Measurements from ENCODE around the gene COX14.
"Not testable (repeated sequence)": the region's sequence is repeated elsewhere in the genome, so short reads cannot be mapped to it uniquely, and the experiment has no call there.

Gene COX14

GRCh38 chr12:50111693-50112455 lies at the start of gene COX14:
Gene COX14, plus strand, starts transcription at chr12:50112236. Its CDS starts 7,808 bp downstream, at chr12:50120044.
- DNase-seq (ENCODE audit: low read depth in 2 of 2), result peak; percentile 96 to 99

GRCh38 chr12:50062728-50063460 lies 49.1 kb upstream of the COX14 start:
- no peak for DNase-seq (ENCODE audit: low read depth in 2 of 2)

GRCh38 chr12:50065726-50066310 lies 46.2 kb upstream of the COX14 start:
- DNase-seq (ENCODE audit: low read depth in 2 of 2), result no peak

GRCh38 chr12:50066402-50066801 lies 45.6 kb upstream of the COX14 start:
- no peak for DNase-seq (ENCODE audit: low read depth in 2 of 2)

GRCh38 chr12:50069069-50069468 lies 43.0 kb upstream of the COX14 start:
- DNase-seq (ENCODE audit: low read depth in 2 of 2), result no peak

- DNase-seq (ENCODE audit: low read depth in 2 of 2), result no peak
Observed at GRCh38 chr12:50069539-50069938, 42.5 kb upstream of the COX14 start.

- DNase-seq (ENCODE audit: low read depth in 2 of 2), result peak in 1 of 2 donors; percentile 16
Observed at GRCh38 chr12:50070314-50071060, 41.5 kb upstream of the COX14 start.

- no peak for DNase-seq (ENCODE audit: low read depth in 2 of 2)
Observed at GRCh38 chr12:50072198-50072907, 39.7 kb upstream of the COX14 start.

- no peak for DNase-seq (ENCODE audit: low read depth in 2 of 2)
Observed at GRCh38 chr12:50073206-50073605, 38.8 kb upstream of the COX14 start.

- no peak for DNase-seq (ENCODE audit: low read depth in 2 of 2)
Observed at GRCh38 chr12:50073712-50074111, 38.3 kb upstream of the COX14 start.

- DNase-seq (ENCODE audit: low read depth in 2 of 2), result peak; percentile 49 to 60
Observed at GRCh38 chr12:50074936-50075807, 36.9 kb upstream of the COX14 start.

GRCh38 chr12:50075808-50076170 lies 36.2 kb upstream of the COX14 start:
- no peak for DNase-seq (ENCODE audit: low read depth in 2 of 2)

- DNase-seq (ENCODE audit: low read depth in 2 of 2), result no peak
Observed at GRCh38 chr12:50077099-50077498, 34.9 kb upstream of the COX14 start.

- no peak for DNase-seq (ENCODE audit: low read depth in 2 of 2)
Observed at GRCh38 chr12:50078281-50078680, 33.8 kb upstream of the COX14 start.

GRCh38 chr12:50079771-50080170 lies 32.3 kb upstream of the COX14 start:
- DNase-seq (ENCODE audit: low read depth in 2 of 2), result no peak

GRCh38 chr12:50081096-50081808 lies 30.8 kb upstream of the COX14 start:
- DNase-seq (ENCODE audit: low read depth in 2 of 2), result no peak

- DNase-seq (ENCODE audit: low read depth in 2 of 2), result no peak
Observed at GRCh38 chr12:50082644-50083043, 29.4 kb upstream of the COX14 start.

- DNase-seq (ENCODE audit: low read depth in 2 of 2), result no peak
Observed at GRCh38 chr12:50083301-50083700, 28.7 kb upstream of the COX14 start.

GRCh38 chr12:50084409-50084774 lies 27.6 kb upstream of the COX14 start:
- not testable (repeated sequence) for DNase-seq (ENCODE audit: low read depth in 2 of 2)

All from stimulated activated CD8-positive, alpha-beta memory T cell treated with anti-CD3 and anti-CD28 coated beads, Interleukin-15, amount 100 ng/mL, for 4 hours (primary cell).